ENCODE results near the gene ZNF385B.

GRCh38 chr2:179613299-179613651 is 248.1 kb downstream of the ZNF385B start:
- no peak for TF ChIP-seq GATA3 (IDR thresholded peaks at IDR 0.05; ENCODE audit: low read depth, low read length)
- TF ChIP-seq GATA2 (IDR thresholded peaks at IDR 0.05; ENCODE audit: low read depth, low read length) = no peak
